ENCODE measurements around the gene IGSF21.

DNA sequence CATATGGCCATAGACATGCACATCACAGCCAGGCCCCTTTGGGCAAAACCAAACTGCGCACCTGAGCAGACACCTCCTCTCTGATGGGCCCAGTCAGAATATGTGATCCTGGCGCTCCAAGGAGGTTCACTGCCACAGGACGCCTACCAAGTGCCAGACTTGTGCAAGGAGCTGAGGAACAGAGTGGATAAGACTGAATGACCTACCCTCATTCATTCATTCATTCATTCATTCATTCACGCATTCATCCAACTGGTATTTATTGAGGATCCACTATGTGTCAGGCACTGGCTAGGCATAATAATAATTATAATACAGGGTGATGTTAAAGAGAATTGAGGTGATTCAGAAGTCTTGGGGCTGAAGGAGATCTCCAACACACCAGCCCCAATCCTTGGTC is 2.4 kb upstream of the IGSF21 start:
- no peak for TF ChIP-seq CTCF (IDR thresholded peaks at IDR 0.05; ENCODE audit: poor library complexity)
- no peak for TF ChIP-seq EZH2 (IDR thresholded peaks at IDR 0.05; ENCODE audit: borderline replicate concordance)
